HG02571 (cell line): ENCODE data around the gene XYLT1.

Experiments
- ATAC-seq: cut with Tn5 transposase; IDR thresholded peaks from one replicate; pipeline ENCODE4 v1.9.1; 2021; ENCODE audit warnings: mild to moderate bottlenecking, moderate library complexity; ENCODE audit not compliant: unreplicated experiment

XYLT1 gene

DNA sequence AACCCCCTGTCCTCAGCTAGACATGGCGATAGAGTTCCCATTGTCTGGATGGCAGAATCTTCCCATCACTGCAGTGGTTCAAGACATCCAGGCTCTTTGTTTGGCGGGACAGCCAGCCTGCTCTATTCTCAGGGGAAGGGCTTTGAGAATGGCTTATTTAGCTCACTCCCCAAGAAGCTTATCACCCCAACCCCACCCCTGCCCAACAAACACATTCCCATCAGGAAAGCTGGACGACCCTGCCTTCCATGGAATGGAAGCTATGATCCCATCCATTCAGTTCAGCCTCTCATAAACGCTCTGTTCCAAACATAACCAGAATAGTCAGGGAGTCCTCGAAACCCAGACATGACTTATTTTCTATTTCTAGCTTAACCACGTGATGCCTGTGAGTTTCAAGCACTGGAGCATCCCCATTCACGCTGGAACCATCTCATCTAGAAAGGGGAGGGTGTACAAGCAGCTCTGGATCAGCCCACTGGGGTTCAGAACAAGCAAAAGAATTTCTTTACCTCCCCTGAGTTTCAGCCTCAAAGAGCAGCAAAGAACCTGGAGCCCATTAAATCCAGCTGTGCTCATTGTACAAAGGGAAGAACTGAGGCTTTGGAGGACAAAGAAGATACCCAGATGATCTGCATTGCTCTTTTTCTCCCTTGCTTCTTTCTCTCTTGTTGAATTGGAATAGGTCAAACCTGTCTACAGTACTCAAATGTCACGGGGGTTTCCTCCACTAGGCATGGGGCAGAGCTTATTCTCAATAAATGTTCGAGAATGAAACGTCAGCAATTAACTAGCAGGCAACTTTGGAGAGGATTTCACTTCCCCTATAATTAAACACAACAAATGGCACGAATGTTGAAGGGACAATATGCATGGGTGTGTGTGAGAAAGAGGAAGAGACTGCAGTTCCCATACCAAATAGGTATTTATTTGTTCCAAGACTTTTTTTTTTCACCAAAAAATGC is 93.1 kb downstream of the XYLT1 start:
- ATAC-seq = no peak

DNA sequence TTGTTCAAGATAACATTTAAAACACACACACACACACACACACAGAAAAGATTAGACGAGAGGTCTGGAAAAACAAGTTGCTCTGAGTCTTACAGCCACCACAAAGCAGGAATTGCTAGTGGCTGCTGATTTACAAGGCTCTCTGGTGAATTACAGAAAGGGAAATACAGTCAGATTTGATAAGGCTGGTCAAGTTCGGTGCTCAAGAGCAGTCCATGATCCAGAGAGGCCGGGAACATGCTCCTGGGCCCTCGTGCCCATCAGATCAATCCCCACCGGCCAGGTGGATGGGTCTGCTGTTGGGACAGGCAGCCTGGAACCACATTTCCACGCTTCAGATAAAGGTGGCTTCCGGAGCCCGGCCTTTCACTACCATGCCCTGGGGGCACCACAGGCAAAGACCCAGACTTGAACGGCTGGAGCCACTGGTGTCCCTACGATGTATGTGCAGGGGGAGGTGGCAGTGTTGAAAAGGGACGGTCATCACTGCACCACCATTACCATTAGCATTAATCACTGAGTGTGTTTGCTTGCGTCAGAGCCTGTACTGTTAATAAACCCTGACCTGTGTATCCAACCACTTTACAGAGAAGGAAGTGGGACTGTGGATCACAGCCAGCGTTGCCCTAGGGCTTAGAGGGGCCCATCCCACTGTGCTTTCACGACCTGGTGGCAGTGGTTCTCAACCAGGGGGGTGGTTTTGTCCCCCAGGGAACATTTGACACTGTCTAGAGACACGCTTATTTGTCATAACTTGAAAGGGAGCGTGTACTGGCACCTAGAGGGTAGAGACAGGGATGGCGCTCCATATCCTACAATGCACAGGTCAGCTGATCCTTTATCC is 95.1 kb downstream of the XYLT1 start:
- ATAC-seq = no peak

DNA sequence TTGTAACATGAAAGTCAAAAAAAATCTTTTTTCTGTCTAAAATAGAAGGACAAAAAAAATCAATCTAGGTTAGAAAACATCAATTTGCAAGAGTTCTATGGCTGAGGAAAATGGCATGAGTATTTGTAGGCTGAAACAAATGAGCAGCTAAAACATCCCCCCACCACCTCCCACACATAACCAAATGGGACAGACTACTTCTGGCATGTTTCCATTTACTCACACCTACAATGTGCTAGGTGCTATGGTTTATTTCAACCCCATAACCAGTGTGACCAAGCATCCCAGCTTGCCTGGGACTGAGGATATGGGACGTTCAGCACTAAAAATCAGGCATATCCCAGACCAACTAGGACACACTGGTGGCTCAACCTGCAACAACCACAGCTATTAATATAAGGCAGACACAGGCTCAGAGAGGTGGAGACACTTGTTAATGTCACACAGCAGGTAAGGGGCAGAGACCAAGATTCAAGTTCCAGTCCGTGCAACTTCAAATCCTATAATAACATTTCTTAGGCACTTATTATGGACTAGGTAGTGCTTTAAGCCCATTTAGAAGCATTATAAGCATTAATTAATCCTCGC is 96.0 kb downstream of the XYLT1 start:
- ATAC-seq = no peak

DNA sequence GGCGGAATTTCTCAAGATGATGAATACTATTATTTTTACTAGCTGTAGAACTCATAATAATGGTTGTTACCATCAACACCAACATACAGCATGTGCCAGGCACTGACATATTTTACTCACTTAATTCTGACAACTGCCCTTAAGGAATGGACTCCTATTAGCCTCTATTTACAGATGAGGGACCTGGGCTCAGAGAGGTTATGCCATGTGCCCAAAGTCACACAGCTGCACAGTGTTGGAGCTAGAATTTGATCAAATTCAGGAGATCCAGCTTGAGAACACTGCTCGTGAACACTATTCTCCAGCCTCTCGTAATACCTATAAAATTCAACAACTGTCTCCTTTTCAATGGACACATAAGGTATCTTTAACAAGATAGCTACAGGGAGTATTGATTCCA is 97.2 kb downstream of the XYLT1 start:
- ATAC-seq = no peak

DNA sequence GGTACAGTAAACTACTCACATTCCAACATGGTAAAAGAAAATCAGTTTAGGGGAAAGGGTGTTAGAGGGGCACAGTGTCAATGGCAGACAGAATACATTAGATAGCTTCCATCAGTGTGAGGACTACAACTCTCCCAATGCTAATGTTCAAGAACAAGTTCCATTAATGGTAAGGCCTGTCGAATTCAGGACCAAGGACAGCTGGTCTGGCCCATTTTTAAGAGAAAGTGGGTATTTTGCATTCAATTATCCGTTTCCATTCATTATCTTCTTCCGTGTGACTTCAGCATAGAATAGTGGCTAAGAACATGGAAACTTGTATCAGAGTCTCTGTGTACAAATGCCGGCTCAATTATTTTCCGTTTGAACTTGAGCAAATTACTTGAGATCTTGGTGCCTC is 98.4 kb downstream of the XYLT1 start:
- no peak for ATAC-seq

DNA sequence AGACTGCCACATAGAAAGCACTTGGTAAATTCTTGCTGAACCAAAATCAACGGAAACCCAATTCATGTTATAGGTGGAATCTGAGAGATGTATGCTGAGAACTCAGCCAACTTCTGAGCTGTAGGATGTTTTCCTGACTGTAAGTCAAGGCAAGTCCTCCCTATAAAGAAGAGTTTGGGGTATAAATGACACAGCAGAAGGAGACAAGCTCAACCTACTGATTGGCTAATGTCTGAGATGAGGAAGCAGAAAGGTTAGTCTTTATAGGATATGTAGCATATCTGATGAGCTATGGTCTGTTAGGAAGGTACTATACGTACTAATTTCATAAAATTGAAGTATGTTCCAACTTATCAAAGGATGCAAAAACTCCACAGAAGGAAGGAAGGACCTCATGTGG is 99.5 kb downstream of the XYLT1 start:
- ATAC-seq = no peak

DNA sequence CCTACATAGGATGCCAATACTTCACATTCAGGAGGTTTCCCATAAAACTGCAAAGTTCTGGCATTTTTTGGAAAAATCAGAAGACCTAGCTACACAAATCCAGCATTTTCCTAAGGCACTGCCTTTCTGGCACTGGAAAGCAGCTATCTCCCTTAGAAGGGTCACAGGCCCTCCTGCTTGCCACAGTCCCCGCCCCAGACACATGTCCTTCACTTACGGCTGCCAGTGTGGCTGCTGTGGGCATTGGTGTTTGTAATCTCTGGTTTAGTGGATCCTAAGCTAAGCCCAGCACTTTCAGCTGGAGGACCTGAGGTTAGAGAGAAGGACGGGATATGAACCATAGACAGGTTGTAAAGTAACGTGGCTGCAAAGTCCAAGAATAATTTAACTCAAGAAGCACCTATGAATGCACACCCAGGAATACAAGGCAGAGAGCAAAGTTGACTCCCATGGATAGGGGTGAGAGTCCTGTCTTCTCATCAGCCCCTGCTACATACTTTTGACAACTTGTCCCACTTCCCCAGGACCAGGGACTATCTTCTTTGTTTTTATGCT is 100.0 kb downstream of the XYLT1 start:
- ATAC-seq = no peak

DNA sequence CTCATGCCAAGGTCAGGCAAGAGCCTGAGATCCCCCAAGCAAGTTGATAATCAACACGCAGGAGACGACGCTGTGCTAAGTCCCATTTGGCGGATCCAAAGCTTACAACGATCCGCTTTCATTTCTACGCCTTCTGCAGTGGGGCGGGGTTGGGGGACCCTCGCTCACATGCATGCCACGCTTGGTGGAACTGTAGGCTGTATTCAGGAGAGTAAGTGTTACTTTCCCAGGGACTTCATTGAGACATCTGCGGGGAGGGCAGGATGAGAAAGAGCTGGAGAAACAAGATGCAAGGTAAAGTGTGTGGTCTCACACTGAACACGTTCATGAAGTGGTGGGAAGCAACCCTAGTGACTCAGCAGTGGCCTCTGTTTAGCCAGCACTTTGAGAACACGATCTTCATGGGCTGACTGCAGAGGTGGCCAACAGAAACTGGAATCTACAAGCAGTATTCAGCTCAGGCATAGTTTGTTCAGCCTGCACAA is 100.5 kb downstream of the XYLT1 start:
- ATAC-seq = no peak

DNA sequence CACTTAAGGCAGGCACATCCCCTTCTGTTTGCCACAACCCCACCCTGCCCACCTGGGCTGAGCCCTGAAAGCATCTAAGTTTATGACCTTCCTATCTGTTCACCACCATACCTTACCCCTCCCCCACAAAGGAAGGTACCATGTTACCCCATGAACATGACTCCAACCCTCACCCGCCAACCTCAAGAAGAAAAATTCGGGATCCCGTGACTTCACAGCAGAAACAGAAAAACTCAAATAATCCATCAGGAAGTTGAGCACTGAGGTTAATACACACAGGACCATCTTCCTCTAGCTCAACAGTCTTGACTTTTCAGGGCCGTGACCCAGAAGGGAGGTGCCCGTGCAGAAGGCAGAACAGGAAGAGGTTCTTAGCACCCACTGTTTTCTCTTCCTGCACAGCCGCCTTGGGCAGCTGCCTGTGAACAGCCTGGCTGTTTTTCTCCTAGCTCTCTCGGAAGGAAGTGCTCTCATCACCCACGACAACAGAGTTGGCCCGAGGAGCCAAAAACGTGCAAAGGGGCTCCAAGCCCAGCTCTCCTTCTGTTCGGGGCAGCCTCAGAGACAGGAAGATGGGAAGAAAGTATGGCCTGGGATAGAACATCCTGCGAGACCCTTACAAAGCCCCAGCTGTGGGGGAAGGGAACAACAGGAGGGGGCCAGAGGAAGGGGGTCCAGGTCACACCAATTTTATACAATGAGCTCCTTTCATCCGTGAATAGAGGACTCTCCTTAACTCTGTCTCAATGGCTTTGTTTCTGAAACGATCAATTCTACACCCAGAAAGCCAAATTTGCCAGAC is 101.1 kb downstream of the XYLT1 start:
- ATAC-seq = no peak

DNA sequence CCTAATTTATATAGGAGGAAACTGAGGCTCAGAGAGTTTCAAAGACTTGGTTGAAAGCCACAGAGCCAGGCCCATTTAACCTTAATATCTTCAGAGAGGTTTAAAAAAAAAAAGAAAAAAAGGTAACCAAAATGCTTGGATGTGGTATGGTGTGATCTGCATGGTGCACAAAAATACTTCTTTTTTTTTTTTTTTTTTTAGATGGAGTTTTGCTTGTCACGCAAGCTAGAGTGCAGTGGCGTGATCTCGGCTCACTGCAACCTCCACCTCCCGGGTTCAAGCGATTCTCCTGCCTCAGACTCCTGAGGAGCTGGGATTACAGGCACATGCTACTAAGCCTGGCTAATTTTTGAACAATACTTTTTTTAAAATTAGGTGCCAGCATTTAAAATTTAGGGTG is 101.8 kb downstream of the XYLT1 start:
- ATAC-seq = no peak

DNA sequence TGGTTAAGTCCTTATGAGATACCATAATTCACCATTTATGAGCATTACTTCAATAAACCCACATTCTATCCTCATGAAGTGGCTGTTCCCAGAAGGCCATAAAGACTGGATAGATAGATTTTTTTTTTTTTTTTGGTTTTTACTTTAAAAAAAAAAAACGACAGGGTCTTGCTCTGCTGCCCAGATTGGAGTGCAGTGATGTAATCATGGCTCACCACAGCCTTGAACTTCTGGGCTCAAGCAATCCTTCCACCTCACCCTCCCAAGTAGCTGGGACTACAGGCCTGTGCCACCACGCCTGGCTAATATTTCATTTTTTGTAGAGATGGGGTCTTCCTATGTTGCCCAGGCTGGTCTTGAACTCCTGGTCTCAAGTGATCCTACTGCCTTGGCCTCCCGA is 102.3 kb downstream of the XYLT1 start:
- no peak for ATAC-seq

DNA sequence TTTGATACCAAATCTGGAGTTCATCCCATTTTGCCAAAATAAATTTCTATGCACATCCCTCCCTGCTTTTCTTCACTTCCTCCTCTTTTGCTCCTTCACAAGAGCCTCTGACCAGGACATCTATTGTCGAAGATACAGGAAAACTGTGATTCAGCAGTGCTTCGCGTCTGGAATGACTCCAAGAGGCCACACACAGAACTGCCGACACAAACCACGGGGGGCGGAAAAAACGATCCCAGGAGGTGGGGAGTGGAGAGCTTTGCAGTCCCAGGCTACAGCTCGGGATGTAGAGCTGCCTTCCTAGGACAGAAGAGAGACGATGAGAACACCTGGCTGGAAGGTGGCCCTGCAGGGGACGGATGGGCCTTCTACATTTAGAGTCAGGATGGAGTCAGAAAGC is 102.8 kb downstream of the XYLT1 start:
- no peak for ATAC-seq

DNA sequence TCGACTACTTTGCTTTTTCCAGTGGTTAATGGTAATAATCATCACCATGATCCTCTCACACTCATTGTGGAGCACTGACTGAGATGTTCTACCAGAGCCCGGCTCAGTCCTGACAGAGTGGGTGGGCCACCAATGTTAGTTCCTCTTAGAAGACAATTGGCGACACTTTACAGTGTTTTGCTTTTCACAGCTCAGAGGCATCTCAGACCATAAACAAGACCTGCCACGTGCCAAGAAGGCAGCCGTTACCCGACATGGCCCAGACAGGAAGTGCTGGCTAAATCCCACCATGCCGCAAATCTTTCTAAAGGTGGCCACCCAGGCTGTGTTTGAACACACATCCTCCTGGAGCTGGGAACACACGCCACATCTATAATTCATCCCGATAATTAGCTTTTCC is 103.7 kb downstream of the XYLT1 start:
- no peak for ATAC-seq

DNA sequence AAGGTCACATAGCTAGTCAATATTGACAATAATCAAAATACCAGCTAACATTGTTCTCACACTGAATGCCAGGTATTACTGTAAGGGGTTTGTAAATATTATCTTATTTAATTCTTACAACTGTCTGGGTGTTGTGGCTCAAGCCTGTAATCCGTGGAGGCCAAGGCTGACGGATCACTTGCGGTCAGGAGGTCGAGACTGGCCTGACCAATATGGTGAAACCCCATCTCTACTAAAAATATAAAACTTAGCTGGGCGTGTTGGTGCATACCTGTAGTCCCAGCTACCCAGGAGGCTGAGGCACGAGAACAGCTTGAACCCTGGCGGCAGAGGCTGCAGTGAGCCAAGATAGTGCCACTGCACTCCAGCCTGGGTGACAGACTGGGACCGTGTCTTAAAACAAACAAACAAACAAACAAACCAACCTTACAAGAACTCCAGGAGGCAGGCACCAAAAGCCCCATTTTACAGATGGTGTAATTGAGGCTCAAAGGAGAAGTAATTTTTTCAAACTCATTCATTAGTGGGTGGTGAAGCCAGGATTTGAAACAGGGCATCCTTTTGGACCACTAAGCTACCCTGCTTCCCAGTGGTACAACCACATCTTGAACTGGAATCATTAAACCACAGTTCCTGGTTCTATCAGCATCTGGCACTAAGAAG is 104.3 kb downstream of the XYLT1 start:
- ATAC-seq = no peak

DNA sequence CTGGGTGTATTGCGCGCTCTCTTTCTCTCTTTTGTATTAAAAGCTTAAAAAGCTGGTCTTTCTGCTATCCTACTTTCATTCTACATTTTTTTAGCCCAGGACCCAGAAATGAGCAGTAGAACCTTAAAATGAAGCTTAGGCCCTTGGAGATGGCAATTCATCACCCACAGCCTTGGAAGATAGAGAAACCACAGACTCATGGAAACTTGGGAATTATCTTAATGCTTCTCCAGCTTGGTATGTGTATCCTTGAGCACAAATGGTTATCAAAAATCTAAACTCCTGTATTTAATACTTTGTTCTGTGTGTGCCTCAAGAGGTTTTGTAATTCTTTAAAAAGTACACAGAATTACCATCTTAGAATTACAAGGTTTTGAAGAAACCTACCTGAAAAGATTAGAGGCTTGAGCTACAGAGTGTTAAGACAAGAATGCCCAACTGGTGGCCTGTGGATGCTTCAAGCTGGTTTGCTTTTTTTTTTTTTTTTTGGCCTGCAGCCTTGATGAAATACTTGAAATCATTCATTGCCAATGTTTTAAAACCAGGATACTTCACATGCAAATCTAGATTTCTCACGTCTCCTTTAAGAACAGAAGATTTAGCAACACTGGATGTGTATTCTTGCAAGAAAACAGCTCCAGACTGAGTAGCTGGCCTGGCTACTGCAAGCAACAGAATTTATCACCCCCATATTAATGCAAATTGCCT is 105.0 kb downstream of the XYLT1 start:
- ATAC-seq = no peak

DNA sequence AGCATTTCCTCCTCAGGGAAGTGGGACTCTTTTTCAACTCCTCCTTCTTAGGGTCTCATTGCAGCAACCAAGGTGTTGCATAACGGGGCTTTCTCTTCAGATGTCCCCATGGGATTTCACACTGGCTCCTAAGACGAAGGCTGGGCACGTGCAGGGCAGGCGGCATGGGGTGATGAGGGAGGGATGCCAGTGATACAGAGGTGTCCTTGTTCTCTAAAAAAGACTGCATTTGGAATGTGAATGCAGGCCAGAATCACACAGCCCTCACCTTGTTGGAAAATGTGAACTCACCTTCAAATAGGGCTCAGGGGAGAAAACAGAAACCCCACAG is 105.6 kb downstream of the XYLT1 start:
- no peak for ATAC-seq

DNA sequence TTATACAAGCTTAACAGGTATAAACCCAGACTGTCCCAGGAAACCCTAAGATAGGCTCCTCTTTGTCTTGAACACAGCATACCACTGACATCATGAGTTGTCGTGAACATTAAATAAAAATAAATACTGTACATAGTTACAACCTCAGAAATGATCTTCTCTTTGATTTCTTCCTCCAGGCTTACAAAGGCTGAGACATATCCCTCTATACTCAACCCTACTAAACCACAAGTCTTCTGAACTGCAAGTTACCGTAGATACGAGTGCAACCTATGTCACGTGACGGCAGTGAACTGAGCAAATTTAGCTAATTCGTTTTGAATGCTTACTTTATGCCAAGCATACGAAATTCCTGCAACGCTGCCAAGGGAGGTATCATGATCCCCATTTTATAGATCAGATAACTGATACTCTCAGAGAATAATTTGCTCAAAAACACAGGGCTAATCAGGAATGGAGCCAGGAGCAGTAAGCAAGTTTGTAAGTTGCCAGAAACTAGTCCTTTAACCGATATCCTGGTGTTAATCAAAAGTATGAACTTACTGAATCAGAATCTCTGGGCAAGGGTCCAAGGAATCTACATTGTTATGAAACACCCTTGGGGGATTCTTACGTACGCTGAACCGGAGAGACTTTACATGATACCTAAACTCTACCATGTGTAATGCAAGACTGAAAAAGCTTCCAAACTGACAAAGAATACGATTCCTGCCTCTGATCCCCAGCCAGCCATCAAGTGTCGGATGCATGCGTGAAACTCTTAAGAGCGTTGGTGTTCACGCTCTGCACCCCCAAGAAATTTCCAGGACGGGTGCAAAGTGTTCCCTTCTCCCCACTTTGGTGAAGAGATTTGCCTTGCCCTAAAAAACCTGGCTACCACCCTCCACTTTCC is 106.2 kb downstream of the XYLT1 start:
- no peak for ATAC-seq

DNA sequence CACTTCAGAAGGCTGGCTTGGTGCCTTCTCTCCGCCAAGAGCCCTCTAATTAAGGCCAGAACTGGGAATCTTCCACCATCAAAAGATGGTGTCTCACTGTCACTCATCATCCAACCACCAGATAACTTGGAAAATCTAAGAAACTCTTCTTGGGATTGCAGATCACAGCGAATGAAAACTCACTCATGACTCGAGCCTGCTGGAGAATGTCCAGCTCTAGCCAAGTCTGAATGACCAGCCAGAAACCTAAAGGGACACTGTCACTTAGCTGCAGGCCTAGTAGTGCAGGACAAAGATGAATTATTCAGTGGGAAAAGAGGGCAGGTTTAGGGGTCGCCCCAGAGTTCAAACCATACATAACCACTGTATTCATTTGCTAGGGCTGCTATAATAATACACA is 107.8 kb downstream of the XYLT1 start:
- no peak for ATAC-seq
